ENCODE data around the gene MAP4.

- TF ChIP-seq CTCF (IDR thresholded peaks at IDR 0.05; ENCODE audit: insufficient read depth, low read depth, low read length) (no peak), EZH2 (IDR thresholded peaks at IDR 0.05; ENCODE audit: insufficient read depth, low read length) (no peak)
Observed at GRCh38 chr3:47916201-47916600, 100.0 kb downstream of the MAP4 start.

Measured in astrocyte (in vitro differentiated cells and primary cell).